A673 (cell line): ENCODE results near the gene CDH4. TPM values are rescaled to one million over a fixed set of nuclear protein-coding genes. Genes with fewer than 3 reads are reported as not detected.

ENCODE experiments used
- BruUV-seq: library from RNA; stranded (reverse); fragments of 400-500 nt; replicated peaks from 2 replicates; lab custom pipeline; 2021; lab: Mats Ljungman, UMichigan
- CTCF ChIA-PET: fragments of 300-600 bp; sonication (Branson Sonifier 250); formaldehyde crosslinking; loops from one replicate; lab custom pipeline; 2022; ENCODE audit warnings: antibody characterized with exemption; lab: Charles Lee
- POLR2A ChIA-PET: fragments of 300-600 bp; sonication (Branson Sonifier 250); formaldehyde crosslinking; loops from one replicate; lab custom pipeline; 2022; ENCODE audit warnings: antibody characterized with exemption; ENCODE audit not compliant: low non-redundant PET; lab: Charles Lee
- DNase-seq: peaks from one replicate; pipeline ENCODE4 v3.0.0-alpha.2; 2015; ENCODE audit warnings: low spot score
- H3K27ac ChIP-seq: fragments of 200-600 bp; sonication (generic); 2 replicates; pipeline ENCODE4 v1.5.1; 2016; ENCODE audit warnings: mixed run types, low read depth, mild to moderate bottlenecking, mixed read lengths, antibody characterized with exemption, low read length; ENCODE audit not compliant: poor library complexity, severe bottlenecking
- H3K27me3 ChIP-seq: fragments of 200-600 bp; sonication (generic); replicated peaks from 2 replicates; pipeline ENCODE4 v1.6.1; 2017; ENCODE audit warnings: mixed run types, low read depth, mild to moderate bottlenecking, mixed read lengths, antibody characterized with exemption, low read length; ENCODE audit not compliant: insufficient read depth, poor library complexity
- H3K36me3 ChIP-seq: fragments of 200-600 bp; sonication (generic); 2 replicates; pipeline ENCODE4 v1.6.1; 2016; ENCODE audit warnings: mixed run types, mild to moderate bottlenecking, mixed read lengths, antibody characterized with exemption, low read length; ENCODE audit not compliant: insufficient read depth, poor library complexity, severe bottlenecking
- H3K4me1 ChIP-seq: fragments of 200-600 bp; sonication (generic); 2 replicates; pipeline ENCODE4 v1.6.1; 2017; ENCODE audit warnings: mixed run types, mild to moderate bottlenecking, mixed read lengths, antibody characterized with exemption, low read length; ENCODE audit not compliant: insufficient read depth, poor library complexity, severe bottlenecking
- H3K4me3 ChIP-seq: fragments of 200-600 bp; sonication (generic); 2 replicates; pipeline ENCODE4 v1.5.1; 2016; ENCODE audit warnings: low read depth, mixed run types, mild to moderate bottlenecking, mixed read lengths, low read length; ENCODE audit not compliant: poor library complexity, severe bottlenecking
- H3K9me3 ChIP-seq: fragments of 200-600 bp; sonication (generic); 2 replicates; pipeline ENCODE4 v1.6.1; 2016; ENCODE audit warnings: mixed run types, low read depth, mild to moderate bottlenecking, mixed read lengths, antibody characterized with exemption, low read length; ENCODE audit not compliant: poor library complexity, severe bottlenecking
- EZH2 ChIP-seq: fragments of 200-600 bp; sonication (generic); IDR thresholded peaks from 2 replicates; pipeline ENCODE4 v1.6.1; 2017; ENCODE audit warnings: borderline replicate concordance, low read depth, mild to moderate bottlenecking, mixed read lengths, antibody characterized with exemption, low read length; ENCODE audit not compliant: poor library complexity, severe bottlenecking
- intact Hi-C: fragments of 100-400 bp; cut with micrococcal nuclease; formaldehyde crosslinking; loops from one replicate; pipeline ENCODE4 v1.10.0; 2022; ENCODE audit not compliant: unreplicated experiment
- total RNA-seq: library from RNA; stranded (reverse); gene quantifications from 2 replicates; pipeline ENCODE4 v1.2.3, GENCODE V29; 2021
- TF ChIP-seq, protein P1 (sequence below): fragments of 300-800, 200-600 bp; sonication (generic); conservative IDR thresholded peaks from 2 replicates; pipeline ENCODE4 v1.5.1; 2017; ENCODE audit warnings: low read depth, mild to moderate bottlenecking, antibody characterized with exemption, low read length, moderate library complexity, mixed read lengths

Gene CDH4
- total RNA-seq, 1 experiment from 2014 or later = 8.3 TPM

DNA sequence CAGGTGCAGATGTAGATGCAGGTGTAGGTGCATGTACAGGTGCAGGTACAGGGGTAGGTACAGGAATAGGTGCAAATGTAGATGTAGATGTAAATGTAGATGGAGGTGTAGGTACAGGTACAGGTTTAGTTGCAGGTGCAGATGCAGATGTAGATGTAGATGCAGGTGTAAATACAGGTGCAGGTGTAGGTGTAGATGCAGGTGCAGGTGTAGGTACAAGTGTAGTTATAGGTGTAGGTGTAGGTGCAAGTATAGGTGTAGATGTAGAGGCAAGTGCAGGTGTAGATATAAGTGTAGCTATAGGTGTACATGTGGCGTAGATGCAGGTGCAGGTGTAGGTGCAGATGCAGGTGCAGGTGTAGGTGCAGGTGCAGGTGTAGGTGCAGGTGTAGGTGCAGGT lies 34.2 kb upstream of the CDH4 start:
- intact Hi-C loops = no loop called here
- Histone ChIP-seq H3K4me1 (no peaks in the 10 kb centered on the region), H3K36me3 (no peaks in the 10 kb centered on the region), H3K27ac (no peak overlapping the region), H3K9me3 (no peaks in the 10 kb centered on the region), H3K27me3 (peaks cover 21% of the 10 kb centered on the region), H3K4me3 (no peak overlapping the region)
- BruUV-seq = no TSS peak
- ChIA-PET CTCF (interaction anchor here (0.7 kb wide), 1 partner anchor 45 kb away, joined by 6 read pairs; no protein-coding TSS in a partner anchor), POLR2A (no interaction called here)
- no peak for TF ChIP-seq EZH2
- TF ChIP-seq, protein P1, sequence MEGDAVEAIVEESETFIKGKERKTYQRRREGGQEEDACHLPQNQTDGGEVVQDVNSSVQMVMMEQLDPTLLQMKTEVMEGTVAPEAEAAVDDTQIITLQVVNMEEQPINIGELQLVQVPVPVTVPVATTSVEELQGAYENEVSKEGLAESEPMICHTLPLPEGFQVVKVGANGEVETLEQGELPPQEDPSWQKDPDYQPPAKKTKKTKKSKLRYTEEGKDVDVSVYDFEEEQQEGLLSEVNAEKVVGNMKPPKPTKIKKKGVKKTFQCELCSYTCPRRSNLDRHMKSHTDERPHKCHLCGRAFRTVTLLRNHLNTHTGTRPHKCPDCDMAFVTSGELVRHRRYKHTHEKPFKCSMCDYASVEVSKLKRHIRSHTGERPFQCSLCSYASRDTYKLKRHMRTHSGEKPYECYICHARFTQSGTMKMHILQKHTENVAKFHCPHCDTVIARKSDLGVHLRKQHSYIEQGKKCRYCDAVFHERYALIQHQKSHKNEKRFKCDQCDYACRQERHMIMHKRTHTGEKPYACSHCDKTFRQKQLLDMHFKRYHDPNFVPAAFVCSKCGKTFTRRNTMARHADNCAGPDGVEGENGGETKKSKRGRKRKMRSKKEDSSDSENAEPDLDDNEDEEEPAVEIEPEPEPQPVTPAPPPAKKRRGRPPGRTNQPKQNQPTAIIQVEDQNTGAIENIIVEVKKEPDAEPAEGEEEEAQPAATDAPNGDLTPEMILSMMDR = no peak
- no peak for DNase-seq

DNA sequence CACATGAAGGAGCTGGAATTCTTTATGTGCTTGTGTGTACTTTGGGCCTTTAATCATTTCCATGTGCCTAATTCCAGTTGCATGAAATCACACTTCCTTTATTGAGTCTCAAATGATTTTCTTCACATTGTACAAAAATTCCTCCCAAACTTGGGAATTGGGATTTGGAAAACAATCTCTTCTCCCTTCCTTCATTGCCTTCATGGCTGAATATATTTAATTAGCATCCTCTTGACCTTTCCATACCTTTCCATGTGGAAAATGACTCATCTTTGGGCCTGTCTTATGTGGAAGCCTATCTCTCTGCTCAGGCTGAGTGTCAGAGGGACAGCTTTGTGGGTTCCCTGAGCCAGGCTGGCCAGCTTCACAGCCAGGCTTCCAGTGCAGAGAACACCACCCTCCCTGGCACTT lies 33.0 kb upstream of the CDH4 start:
- TF ChIP-seq, protein P1 = no peak
- TF ChIP-seq EZH2 = no peak
- ChIA-PET CTCF (no interaction called here), POLR2A (no interaction called here)
- intact Hi-C loops = no loop called here
- Histone ChIP-seq H3K27me3 (peaks cover 15% of the 10 kb centered on the region), H3K4me3 (no peak overlapping the region), H3K27ac (no peak overlapping the region), H3K36me3 (no peaks in the 10 kb centered on the region), H3K9me3 (no peaks in the 10 kb centered on the region), H3K4me1 (no peaks in the 10 kb centered on the region)
- BruUV-seq = no TSS peak
- DNase-seq = peak; percentile 21

- Histone ChIP-seq H3K27ac (no peak overlapping the region), H3K4me3 (no peak overlapping the region), H3K9me3 (no peaks in the 10 kb centered on the region), H3K36me3 (no peaks in the 10 kb centered on the region), H3K4me1 (no peaks in the 10 kb centered on the region), H3K27me3 (peaks cover 12% of the 10 kb centered on the region)
- no peak for DNase-seq
- ChIA-PET POLR2A (no interaction called here), CTCF (no interaction called here)
- TF ChIP-seq, protein P1 = no peak
- TF ChIP-seq EZH2 = no peak
- BruUV-seq = no TSS peak
- intact Hi-C loops = no loop called here
These were observed 31.9 kb upstream of the CDH4 start for GRCh38 chr20:61220131-61220530.
